Esophagus squamous epithelium (tissue), 5 donors: ENCODE results near the gene FOXP1. TPM values are rescaled to one million over a fixed set of nuclear protein-coding genes. Genes with fewer than 3 reads are reported as not detected.

Experiments
- DNase-seq: peaks from one replicate; lab custom pipeline; 2025; lab: John Stamatoyannopoulos, UW
- H3K27ac ChIP-seq, 4 donors: fragments of 200-600 bp; sonication (generic); one replicate each; pipeline ENCODE4 v1.5.1; 2016 to 2019; ENCODE audit warnings: mild to moderate bottlenecking in 1 of 4
- H3K27me3 ChIP-seq, 4 donors: fragments of 200-600 bp; sonication (generic); 1 replicate in 3 of 4; 2 replicates in 1 of 4; pipeline versions ENCODE4 v1.5.1 to v1.6.0; 2017 to 2021; ENCODE audit warnings: antibody characterized with exemption in 1 of 4
- H3K36me3 ChIP-seq, 3 donors: fragments of 200-600 bp; sonication (generic); one replicate each; pipeline ENCODE4 v1.5.1; 2016 to 2019
- H3K4me1 ChIP-seq, 3 donors: fragments of 200-600 bp; sonication (generic); one replicate each; pipeline ENCODE4 v1.5.1; 2017 to 2019
- H3K4me3 ChIP-seq, 4 donors: fragments of 200-600 bp; sonication (generic); 1 replicate in 3 of 4; 2 replicates in 1 of 4; pipeline ENCODE4 v1.5.1; 2016 to 2019; ENCODE audit warnings: mild to moderate bottlenecking in 2 of 4, moderate library complexity in 1 of 4
- H3K9me3 ChIP-seq, 3 donors: fragments of 200-600 bp; sonication (generic); one replicate each; pipeline ENCODE4 v1.5.1; 2016 to 2019
- CTCF ChIP-seq, 6 experiments: fragments of 450-650 bp in 4 of 6; fragments of 200-600 bp in 2 of 6; sonication (generic) in 2 of 6; IDR thresholded peaks; one replicate each; pipeline ENCODE4 v1.5.1; 2016 to 2019; ENCODE audit warnings: antibody characterized with exemption in 6 of 6, mild to moderate bottlenecking in 4 of 6, moderate library complexity in 4 of 6
- POLR2A ChIP-seq, 4 donors: fragments of 450-650 bp; IDR thresholded peaks; one replicate each; pipeline ENCODE4 v1.6.1; 2017; ENCODE audit warnings: antibody characterized with exemption in 4 of 4, mild to moderate bottlenecking in 4 of 4, moderate library complexity in 3 of 4
- WGBS, 2 donors: methylation state at CpG; one replicate each; pipeline ENCODE4 v1.1.5; 2018; 5-methylcytosine and 5-hydroxymethylcytosine counted together
- intact Hi-C: fragments of 100-400 bp; cut with DNase I; formaldehyde crosslinking; loops from one replicate; pipeline ENCODE4 v1.15.0; 2022
- total RNA-seq, 4 donors: library from RNA; depleted of rRNA; stranded (reverse); fragments of >200 nt; gene quantifications; one replicate each; pipeline ENCODE4 v1.1.0, GENCODE V29; 2016
- donor health status: DM: yes; HTN: yes; CAD: no.

Gene FOXP1
- total RNA-seq, 4 donors from 2014 or later: 49.1 to 124 (median 61.1) TPM

GRCh38 chr3:71442652-71443042 is 140.9 kb downstream of the FOXP1 start:
- Histone ChIP-seq H3K4me1 (peaks cover 59 to 100% (median 80%) of the 10 kb centered on the region in 3 donors), H3K27ac (peak overlapping the region; percentile 84 to 90 (median 89))
- intact Hi-C loops: loop anchor here (5.0 kb wide), 1 partner anchor 140 kb away; the partner anchor contains the start of gene FOXP1

GRCh38 chr3:71441925-71442651 is 141.4 kb downstream of the FOXP1 start:
- peaks cover 0 to 3% (median 0%) of the 10 kb centered on the region in 3 donors for H3K36me3 ChIP-seq
- H3K4me3 ChIP-seq: no peak overlapping the region
- no peaks in the 10 kb centered on the region for H3K27me3 ChIP-seq
- peaks cover 55 to 100% (median 83%) of the 10 kb centered on the region in 3 donors for H3K4me1 ChIP-seq
- WGBS, 2 donors: 78 to 83% methylated on average over 11 of the region's 11 CpGs
- peak overlapping the region in 3 of 4 donors; percentile 60 to 90 (median 89) for H3K27ac ChIP-seq
- TF ChIP-seq POLR2A (IDR thresholded peaks at IDR 0.05): no peak
- TF ChIP-seq CTCF (IDR thresholded peaks at IDR 0.05): no peak
- intact Hi-C loops: loop anchor here (5.0 kb wide), 1 partner anchor 140 kb away; the partner anchor contains the start of gene FOXP1
- DNase-seq: no peak
- H3K9me3 ChIP-seq: no peaks in the 10 kb centered on the region

More at GRCh38 chr3:71442652-71443042, 140.9 kb downstream of the FOXP1 start:
- Histone ChIP-seq H3K27me3 (no peaks in the 10 kb centered on the region), H3K36me3 (no peaks in the 10 kb centered on the region), H3K4me3 (no peak overlapping the region), H3K9me3 (no peaks in the 10 kb centered on the region)
- no peak for TF ChIP-seq CTCF (IDR thresholded peaks at IDR 0.05)
- TF ChIP-seq POLR2A (IDR thresholded peaks at IDR 0.05): no peak
- no peak for DNase-seq
- WGBS, 2 donors: 80 to 98% methylated on average over 4 to 5 of the region's 5 CpGs

- H3K36me3 ChIP-seq: peaks cover 0 to 5% (median 0%) of the 10 kb centered on the region in 3 donors
- no peaks in the 10 kb centered on the region for H3K9me3 ChIP-seq
- no peak overlapping the region for H3K4me3 ChIP-seq
- TF ChIP-seq CTCF (IDR thresholded peaks at IDR 0.05) (no peak), POLR2A (IDR thresholded peaks at IDR 0.05) (no peak)
- intact Hi-C loops: loop anchor here (5.0 kb wide), 1 partner anchor 141 kb away; the partner anchor contains the start of gene FOXP1
- no peaks in the 10 kb centered on the region for H3K27me3 ChIP-seq
- peak overlapping the region; percentile 60 to 90 (median 76) for H3K27ac ChIP-seq
- peaks cover 53 to 100% (median 76%) of the 10 kb centered on the region in 3 donors for H3K4me1 ChIP-seq
- DNase-seq: no peak
- 28 to 38% methylated on average over 8 to 9 of the region's 9 CpGs for WGBS, 2 donors
Measured at GRCh38 chr3:71441217-71441924, 142.2 kb downstream of the FOXP1 start.

- no peak for DNase-seq
- intact Hi-C loops: no loop called here
- peaks cover 43 to 83% (median 64%) of the 10 kb centered on the region in 3 donors for H3K4me1 ChIP-seq
- WGBS, 2 donors: 61 to 75% methylated on average over 4 to 5 of the region's 6 CpGs
- H3K36me3 ChIP-seq: peaks cover 0 to 5% (median 0%) of the 10 kb centered on the region in 3 donors
- TF ChIP-seq CTCF (IDR thresholded peaks at IDR 0.05) (no peak), POLR2A (IDR thresholded peaks at IDR 0.05) (no peak)
- no peak overlapping the region for H3K4me3 ChIP-seq
- peak overlapping the region in 2 of 4 donors; percentile 53 to 89 for H3K27ac ChIP-seq
- no peaks in the 10 kb centered on the region for H3K9me3 ChIP-seq
- H3K27me3 ChIP-seq: no peaks in the 10 kb centered on the region
Measured at GRCh38 chr3:71438904-71439303, 144.6 kb downstream of the FOXP1 start.
